Central memory CD8-positive, alpha-beta T cell (primary cell): ENCODE measurements around the gene MTHFD2L.
"Not testable (repeated sequence)": the region's sequence is repeated elsewhere in the genome, so short reads cannot be mapped to it uniquely, and the experiment has no call there.

ENCODE experiments used
- ATAC-seq: fragments of 150-1000 bp; cut with Tn5 transposase; replicated peaks from 2 replicates; pipeline ENCODE4 v1.10.0; 2022; ENCODE audit warnings: mild to moderate bottlenecking, moderate FRiP score, moderate number of reproducible peaks; ENCODE audit not compliant: poor library complexity, severe bottlenecking; ENCODE audit errors: extremely low read depth
- DNase-seq, 2 donors: peaks; one replicate each; pipeline ENCODE4 v3.0.0; 2021; ENCODE audit warnings: low spot score in 2 of 2
- H3K27ac Mint-ChIP-seq: one replicate; pipeline ENCODE4 v1.8.0; 2022; ENCODE audit warnings: low read depth, mild to moderate bottlenecking, moderate library complexity, mixed read lengths
- H3K27me3 Mint-ChIP-seq: one replicate; pipeline ENCODE4 v1.8.0; 2022; ENCODE audit warnings: mixed read lengths
- H3K36me3 Mint-ChIP-seq: one replicate; pipeline ENCODE4 v1.8.0; 2022; ENCODE audit warnings: mild to moderate bottlenecking, moderate library complexity, mixed read lengths; ENCODE audit not compliant: insufficient read depth
- H3K4me1 Mint-ChIP-seq: one replicate; pipeline ENCODE4 v1.8.0; 2022; ENCODE audit warnings: mixed read lengths
- H3K4me3 Mint-ChIP-seq: one replicate; pipeline ENCODE4 v1.8.0; 2022; ENCODE audit warnings: mild to moderate bottlenecking, moderate library complexity, mixed read lengths
- H3K9me3 Mint-ChIP-seq: one replicate; pipeline ENCODE4 v1.8.0; 2022; ENCODE audit warnings: mixed read lengths

MTHFD2L gene

GRCh38 chr4:74327762-74328161 is 169.8 kb downstream of the MTHFD2L start:
- no peak for ATAC-seq
- Mint-ChIP-seq H3K36me3 (no peaks in the 10 kb centered on the region), H3K9me3 (no peaks in the 10 kb centered on the region), H3K27me3 (peaks cover 56% of the 10 kb centered on the region), H3K4me3 (no peak overlapping the region), H3K27ac (no peak overlapping the region), H3K4me1 (no peaks in the 10 kb centered on the region)
- DNase-seq: no peak

- ATAC-seq (no peak), DNase-seq (no peak)
- H3K4me1 Mint-ChIP-seq: no peaks in the 10 kb centered on the region
- no peak overlapping the region for H3K27ac Mint-ChIP-seq
- H3K36me3 Mint-ChIP-seq: no peaks in the 10 kb centered on the region
- peaks cover 49% of the 10 kb centered on the region for H3K27me3 Mint-ChIP-seq
- no peaks in the 10 kb centered on the region for H3K9me3 Mint-ChIP-seq
- H3K4me3 Mint-ChIP-seq: no peak overlapping the region
Measured at GRCh38 chr4:74328501-74328900, 170.6 kb downstream of the MTHFD2L start.

DNA sequence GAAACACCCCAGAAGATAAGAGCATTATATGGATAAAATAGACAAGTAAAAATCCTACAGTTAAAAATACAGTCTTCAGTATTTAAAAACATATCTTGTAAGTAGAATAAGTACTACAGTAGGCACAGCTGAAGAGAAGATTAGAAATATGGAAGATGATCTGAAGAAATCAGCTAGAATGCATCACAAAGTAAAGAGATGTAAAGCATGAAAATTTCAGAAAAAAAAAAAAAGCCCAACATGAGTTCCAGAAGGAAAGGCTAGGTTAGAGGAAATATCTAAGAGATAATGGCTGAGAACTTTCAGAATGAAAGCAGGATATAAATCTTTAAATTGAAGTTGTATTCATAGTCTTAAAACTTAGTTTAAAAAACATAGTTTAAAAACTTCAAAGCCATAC is 171.4 kb downstream of the MTHFD2L start:
- Mint-ChIP-seq H3K36me3 (no peaks in the 10 kb centered on the region), H3K4me3 (no peak overlapping the region), H3K27ac (no peak overlapping the region), H3K4me1 (no peaks in the 10 kb centered on the region), H3K9me3 (no peaks in the 10 kb centered on the region), H3K27me3 (peaks cover 41% of the 10 kb centered on the region)
- DNase-seq (no peak), ATAC-seq (no peak)

DNA sequence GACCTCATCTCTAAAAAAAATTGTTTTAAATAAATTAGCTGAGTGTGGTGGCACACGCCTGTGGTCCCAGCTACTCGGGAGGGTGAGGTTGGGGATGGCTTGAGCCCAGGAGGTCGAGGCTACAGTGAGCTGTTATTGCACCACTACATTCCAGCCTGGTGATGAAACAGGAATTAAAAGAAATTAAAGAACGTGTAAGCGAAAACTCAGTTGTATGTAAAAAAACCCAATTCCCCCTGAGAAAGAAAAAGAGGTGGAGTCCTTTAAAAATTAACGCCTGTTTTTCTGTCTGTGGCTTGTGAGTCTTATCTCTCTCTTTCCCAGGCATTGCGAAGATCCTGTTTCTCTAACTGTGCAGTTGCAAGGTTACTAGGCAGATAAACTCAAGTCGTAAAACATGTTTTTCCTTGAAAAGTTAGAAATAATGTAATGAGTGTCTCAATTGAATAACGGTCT is 172.4 kb downstream of the MTHFD2L start:
- no peak overlapping the region for H3K27ac Mint-ChIP-seq
- no peaks in the 10 kb centered on the region for H3K36me3 Mint-ChIP-seq
- no peaks in the 10 kb centered on the region for H3K4me1 Mint-ChIP-seq
- no peak overlapping the region for H3K4me3 Mint-ChIP-seq
- DNase-seq: no peak
- H3K27me3 Mint-ChIP-seq: peaks cover 39% of the 10 kb centered on the region
- H3K9me3 Mint-ChIP-seq: no peaks in the 10 kb centered on the region
- no peak for ATAC-seq

GRCh38 chr4:74331252-74331651 is 173.3 kb downstream of the MTHFD2L start:
- DNase-seq (no peak), ATAC-seq (no peak)
- H3K27ac Mint-ChIP-seq: no peak overlapping the region
- no peaks in the 10 kb centered on the region for H3K4me1 Mint-ChIP-seq
- no peaks in the 10 kb centered on the region for H3K36me3 Mint-ChIP-seq
- no peak overlapping the region for H3K4me3 Mint-ChIP-seq
- peaks cover 39% of the 10 kb centered on the region for H3K27me3 Mint-ChIP-seq
- H3K9me3 Mint-ChIP-seq: no peaks in the 10 kb centered on the region

GRCh38 chr4:74331944-74332343 is 174.0 kb downstream of the MTHFD2L start:
- H3K9me3 Mint-ChIP-seq: no peaks in the 10 kb centered on the region
- no peaks in the 10 kb centered on the region for H3K4me1 Mint-ChIP-seq

GRCh38 chr4:74334636-74335035 is 176.7 kb downstream of the MTHFD2L start:
- Mint-ChIP-seq H3K4me1 (no peaks in the 10 kb centered on the region), H3K9me3 (no peaks in the 10 kb centered on the region), H3K27ac (no peak overlapping the region), H3K4me3 (no peak overlapping the region), H3K27me3 (peaks cover 23% of the 10 kb centered on the region), H3K36me3 (no peaks in the 10 kb centered on the region)
- no peak for ATAC-seq
- no peak for DNase-seq

More at GRCh38 chr4:74331944-74332343, 174.0 kb downstream of the MTHFD2L start:
- no peaks in the 10 kb centered on the region for H3K36me3 Mint-ChIP-seq
- no peak for DNase-seq
- H3K4me3 Mint-ChIP-seq: no peak overlapping the region
- no peak for ATAC-seq
- no peak overlapping the region for H3K27ac Mint-ChIP-seq
- H3K27me3 Mint-ChIP-seq: peaks cover 36% of the 10 kb centered on the region

DNA sequence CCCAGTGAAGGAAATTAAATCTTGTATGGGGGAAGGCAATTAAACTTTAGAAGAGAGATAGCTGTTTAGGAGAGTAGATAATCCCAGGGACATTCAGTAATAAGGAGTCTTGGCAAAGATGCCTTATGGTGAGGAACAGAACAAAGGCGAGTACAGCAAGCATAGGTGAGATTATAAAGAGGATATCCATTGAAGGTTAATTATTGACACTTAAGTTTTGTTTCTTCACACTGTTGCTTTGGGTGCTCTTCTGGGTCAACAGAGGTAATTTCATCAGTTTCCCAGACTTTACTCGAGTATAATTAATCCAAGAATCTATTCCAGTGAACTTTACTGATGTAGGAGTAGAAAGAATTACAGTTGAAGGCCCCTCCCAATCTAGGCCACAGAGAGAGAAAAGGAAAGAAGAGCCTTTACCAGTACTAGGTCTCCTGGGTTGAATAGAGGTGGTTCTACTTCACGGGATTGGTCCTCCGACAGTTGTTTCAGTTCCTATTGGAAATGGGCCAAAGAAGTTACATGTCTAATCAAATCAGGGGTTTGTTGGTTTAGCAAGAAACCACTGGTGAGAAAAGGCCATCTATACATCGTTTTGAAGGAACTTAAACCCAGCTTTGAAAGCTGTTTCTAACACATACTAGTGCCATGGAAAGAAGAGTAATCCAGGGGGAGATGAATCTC is 177.6 kb downstream of the MTHFD2L start:
- Mint-ChIP-seq H3K4me1 (no peaks in the 10 kb centered on the region), H3K27me3 (peaks cover 30% of the 10 kb centered on the region), H3K9me3 (no peaks in the 10 kb centered on the region), H3K36me3 (no peaks in the 10 kb centered on the region), H3K4me3 (no peak overlapping the region), H3K27ac (no peak overlapping the region)
- ATAC-seq (no peak), DNase-seq (no peak)

DNA sequence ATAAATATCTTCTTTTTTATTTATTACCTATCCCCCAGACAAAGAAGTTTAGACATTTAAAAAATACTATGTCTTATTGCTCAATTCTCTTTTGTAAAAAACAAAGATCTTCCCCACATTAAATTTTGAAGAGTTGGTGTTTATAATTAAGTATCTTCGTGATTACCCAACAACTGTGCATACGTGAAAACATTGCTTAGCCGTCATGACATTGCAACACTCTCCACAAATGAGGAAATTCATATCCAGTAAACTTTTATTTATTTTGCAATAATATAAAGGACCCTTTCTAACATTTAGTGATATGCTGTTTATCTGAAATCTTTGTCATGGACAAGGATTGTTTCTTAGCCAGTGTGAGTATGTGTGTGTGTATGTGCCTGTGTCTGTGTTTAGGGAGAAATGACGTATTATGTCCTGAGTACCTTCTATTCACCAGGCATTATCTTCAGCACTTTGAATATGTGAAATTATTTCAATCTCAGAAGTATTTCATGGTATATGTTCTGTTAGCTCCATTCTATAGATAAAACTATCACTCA is 180.9 kb downstream of the MTHFD2L start:
- ATAC-seq: no peak
- Mint-ChIP-seq H3K9me3 (no peaks in the 10 kb centered on the region), H3K36me3 (no peaks in the 10 kb centered on the region), H3K4me3 (no peak overlapping the region), H3K27me3 (peaks cover 37% of the 10 kb centered on the region), H3K27ac (no peak overlapping the region), H3K4me1 (no peaks in the 10 kb centered on the region)
- DNase-seq: no peak

GRCh38 chr4:74339501-74339900 is 181.6 kb downstream of the MTHFD2L start:
- Mint-ChIP-seq H3K9me3 (peaks cover 2% of the 10 kb centered on the region), H3K27me3 (peaks cover 41% of the 10 kb centered on the region), H3K36me3 (no peaks in the 10 kb centered on the region), H3K27ac (no peak overlapping the region), H3K4me1 (no peaks in the 10 kb centered on the region), H3K4me3 (no peak overlapping the region)
- DNase-seq (no peak), ATAC-seq (no peak)

DNA sequence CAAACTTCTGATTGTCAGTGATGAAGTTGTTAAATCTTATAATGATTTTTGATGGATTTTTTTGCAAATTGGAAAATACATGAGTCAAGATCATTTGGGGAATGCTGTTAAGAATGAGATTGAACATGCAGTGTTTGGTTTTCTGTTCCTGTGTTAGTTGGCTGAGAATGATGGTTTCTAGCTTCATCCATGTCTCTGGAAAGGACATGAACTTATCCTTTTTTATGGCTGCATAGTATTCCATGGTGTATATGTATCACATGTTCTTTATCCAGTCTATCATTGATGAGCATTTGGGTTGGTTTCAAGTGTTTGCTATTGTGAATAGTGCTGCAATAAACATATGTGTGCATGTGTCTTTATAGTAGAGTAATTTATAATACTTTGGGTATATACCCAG is 182.5 kb downstream of the MTHFD2L start:
- DNase-seq, H3K4me3 Mint-ChIP-seq, H3K4me1 Mint-ChIP-seq, H3K36me3 Mint-ChIP-seq, ATAC-seq, H3K27ac Mint-ChIP-seq: not testable (repeated sequence)
- peaks cover 11% of the 10 kb centered on the region for H3K9me3 Mint-ChIP-seq
- H3K27me3 Mint-ChIP-seq: peaks cover 50% of the 10 kb centered on the region

GRCh38 chr4:74344031-74344430 is 186.1 kb downstream of the MTHFD2L start:
- no peak for ATAC-seq
- H3K4me3 Mint-ChIP-seq: no peak overlapping the region
- H3K36me3 Mint-ChIP-seq: no peaks in the 10 kb centered on the region
- H3K4me1 Mint-ChIP-seq: no peaks in the 10 kb centered on the region
- peaks cover 73% of the 10 kb centered on the region for H3K27me3 Mint-ChIP-seq
- no peak for DNase-seq
- H3K27ac Mint-ChIP-seq: no peak overlapping the region
- H3K9me3 Mint-ChIP-seq: peaks cover 12% of the 10 kb centered on the region
